ENCODE measurements around the gene SYDE1. TPM values are rescaled to one million over a fixed set of nuclear protein-coding genes. Genes with fewer than 3 reads are reported as not detected.

Gene SYDE1
- total RNA-seq, 1 donor from 2014 or later, result 0.53 TPM

GRCh38 chr19:15120135-15121026, 13.2 kb downstream of the SYDE1 start:
- TF ChIP-seq, protein P1, sequence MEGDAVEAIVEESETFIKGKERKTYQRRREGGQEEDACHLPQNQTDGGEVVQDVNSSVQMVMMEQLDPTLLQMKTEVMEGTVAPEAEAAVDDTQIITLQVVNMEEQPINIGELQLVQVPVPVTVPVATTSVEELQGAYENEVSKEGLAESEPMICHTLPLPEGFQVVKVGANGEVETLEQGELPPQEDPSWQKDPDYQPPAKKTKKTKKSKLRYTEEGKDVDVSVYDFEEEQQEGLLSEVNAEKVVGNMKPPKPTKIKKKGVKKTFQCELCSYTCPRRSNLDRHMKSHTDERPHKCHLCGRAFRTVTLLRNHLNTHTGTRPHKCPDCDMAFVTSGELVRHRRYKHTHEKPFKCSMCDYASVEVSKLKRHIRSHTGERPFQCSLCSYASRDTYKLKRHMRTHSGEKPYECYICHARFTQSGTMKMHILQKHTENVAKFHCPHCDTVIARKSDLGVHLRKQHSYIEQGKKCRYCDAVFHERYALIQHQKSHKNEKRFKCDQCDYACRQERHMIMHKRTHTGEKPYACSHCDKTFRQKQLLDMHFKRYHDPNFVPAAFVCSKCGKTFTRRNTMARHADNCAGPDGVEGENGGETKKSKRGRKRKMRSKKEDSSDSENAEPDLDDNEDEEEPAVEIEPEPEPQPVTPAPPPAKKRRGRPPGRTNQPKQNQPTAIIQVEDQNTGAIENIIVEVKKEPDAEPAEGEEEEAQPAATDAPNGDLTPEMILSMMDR (IDR thresholded peaks at IDR 0.05; ENCODE audit: insufficient read depth, low read length, severe bottlenecking), result no peak
- DNase-seq (ENCODE audit: low read depth) (no peak), FAIRE-seq (peak; percentile 86)
- H3K27me3 ChIP-seq (ENCODE audit: control insufficient read depth, insufficient read depth, low read length), result no peaks in the 10 kb centered on the region
- no peak overlapping the region for H3K4me3 ChIP-seq (ENCODE audit: low read depth, low read length)
- peaks cover 30% of the 10 kb centered on the region for H3K36me3 ChIP-seq (ENCODE audit: control insufficient read depth, insufficient read depth, low read length)

GRCh38 chr19:15122331-15123030, 15.3 kb downstream of the SYDE1 start:
- FAIRE-seq (no peak), DNase-seq (ENCODE audit: low read depth) (no peak)
- Histone ChIP-seq H3K36me3 (ENCODE audit: control insufficient read depth, insufficient read depth, low read length) (peaks cover 23% of the 10 kb centered on the region), H3K27me3 (ENCODE audit: control insufficient read depth, insufficient read depth, low read length) (no peaks in the 10 kb centered on the region), H3K4me3 (ENCODE audit: low read depth, low read length) (no peak overlapping the region)
- TF ChIP-seq, protein P1 (IDR thresholded peaks at IDR 0.05; ENCODE audit: insufficient read depth, low read length, severe bottlenecking), result no peak

DNA sequence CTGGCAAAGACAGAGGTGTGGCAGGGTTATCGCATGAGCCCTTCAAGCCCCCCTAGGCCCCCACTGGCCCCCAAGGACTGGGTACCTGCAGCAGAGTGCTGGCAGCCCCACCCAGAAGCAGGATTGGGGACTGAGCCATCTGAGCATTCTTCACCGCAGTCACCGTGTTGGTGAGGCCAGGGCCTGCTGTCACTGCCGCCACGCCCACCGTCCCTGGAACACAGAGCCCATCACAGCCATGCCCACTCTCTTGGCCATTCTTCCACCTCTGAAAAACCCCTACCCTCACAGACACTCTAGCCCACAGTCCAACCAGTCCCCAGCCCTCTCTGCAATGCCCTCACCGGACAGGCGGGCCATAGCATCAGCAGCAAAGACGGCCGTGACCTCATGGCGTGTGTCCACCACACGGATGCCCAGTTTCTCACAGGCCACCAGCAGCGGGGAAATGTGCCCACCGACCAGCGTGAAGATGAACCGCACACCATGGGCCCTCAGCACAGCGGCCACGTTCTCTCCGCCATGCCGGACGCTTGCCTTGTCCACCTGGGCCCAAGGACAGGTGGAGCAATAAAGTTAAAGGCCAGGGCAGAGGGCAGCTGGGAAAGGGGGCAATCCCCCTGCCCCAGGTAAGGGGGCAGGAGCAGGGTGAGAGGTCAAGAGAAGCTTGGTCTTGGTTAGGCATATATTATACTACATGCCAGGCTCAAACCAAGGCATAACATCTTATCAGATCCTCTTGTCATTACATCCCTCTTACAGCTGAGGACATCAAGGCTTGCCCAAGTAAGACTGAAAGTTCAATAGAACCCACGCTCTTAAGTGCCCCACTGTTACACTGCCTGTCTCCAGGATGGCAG, 16.1 kb downstream of the SYDE1 start:
- Histone ChIP-seq H3K4me3 (ENCODE audit: low read depth, low read length) (no peak overlapping the region), H3K36me3 (ENCODE audit: control insufficient read depth, insufficient read depth, low read length) (peaks cover 21% of the 10 kb centered on the region), H3K27me3 (ENCODE audit: control insufficient read depth, insufficient read depth, low read length) (no peaks in the 10 kb centered on the region)
- TF ChIP-seq, protein P1 (IDR thresholded peaks at IDR 0.05; ENCODE audit: insufficient read depth, low read length, severe bottlenecking), result no peak
- FAIRE-seq (no peak), DNase-seq (ENCODE audit: low read depth) (no peak)

DNA sequence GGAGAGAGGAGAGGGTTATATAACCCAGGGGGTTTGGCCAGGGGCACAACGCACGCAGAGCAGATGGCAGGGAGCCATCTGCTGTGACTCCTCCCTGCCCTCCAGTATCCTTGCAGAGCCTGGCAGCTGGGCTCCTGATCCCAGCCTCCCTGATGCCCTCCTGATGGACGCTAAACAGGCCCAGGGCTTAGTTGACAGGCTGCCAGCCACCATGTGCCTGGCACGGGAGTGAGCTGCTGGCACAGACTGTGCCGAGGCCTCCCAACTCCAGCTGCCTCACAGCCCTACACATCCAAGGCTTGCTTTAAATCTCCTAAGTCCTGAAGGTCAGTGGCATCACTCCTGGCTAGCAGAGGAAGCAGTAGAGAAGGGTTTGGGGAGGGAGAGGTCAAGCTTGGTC, 16.7 kb downstream of the SYDE1 start:
- TF ChIP-seq, protein P1 (IDR thresholded peaks at IDR 0.05; ENCODE audit: insufficient read depth, low read length, severe bottlenecking), result no peak
- FAIRE-seq (no peak), DNase-seq (ENCODE audit: low read depth) (no peak)
- Histone ChIP-seq H3K4me3 (ENCODE audit: low read depth, low read length) (no peak overlapping the region), H3K27me3 (ENCODE audit: control insufficient read depth, insufficient read depth, low read length) (no peaks in the 10 kb centered on the region), H3K36me3 (ENCODE audit: control insufficient read depth, insufficient read depth, low read length) (peaks cover 16% of the 10 kb centered on the region)

DNA sequence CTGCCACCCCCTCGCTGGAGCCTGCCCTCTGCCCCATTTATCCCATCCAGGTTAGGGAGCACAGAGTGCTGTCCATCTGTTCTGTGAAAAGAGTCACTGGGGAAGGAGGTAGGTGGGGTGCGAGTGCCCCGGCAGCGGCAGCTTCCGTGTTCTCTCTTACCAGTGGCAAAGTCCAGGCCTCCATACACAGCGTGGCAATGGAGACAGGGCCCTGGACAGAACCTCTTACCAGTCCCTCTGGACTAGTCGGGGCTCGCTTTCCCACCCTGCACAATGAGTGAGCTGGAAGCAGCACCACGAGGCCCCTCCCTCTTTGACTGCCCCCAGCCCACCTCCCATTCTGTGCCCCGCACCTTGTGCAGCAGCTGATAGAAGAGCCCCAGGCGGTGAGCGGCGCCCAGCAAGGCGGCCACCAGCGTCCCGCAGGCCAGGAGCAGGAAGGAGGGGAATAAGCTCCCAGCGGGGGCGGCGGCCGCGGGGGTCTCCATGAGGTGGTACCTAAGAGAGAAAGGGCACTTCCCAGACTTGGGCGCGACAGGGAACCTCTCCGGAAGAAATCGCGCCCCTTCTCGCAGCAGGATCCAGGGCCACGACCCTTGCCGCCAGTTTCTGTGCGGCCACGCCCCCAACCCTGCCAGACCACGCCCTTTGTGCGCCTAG, 17.5 kb downstream of the SYDE1 start:
- TF ChIP-seq, protein P1 (IDR thresholded peaks at IDR 0.05; ENCODE audit: insufficient read depth, low read length, severe bottlenecking), result no peak
- H3K36me3 ChIP-seq (ENCODE audit: control insufficient read depth, insufficient read depth, low read length), result peaks cover 11% of the 10 kb centered on the region
- DNase-seq (ENCODE audit: low read depth), result no peak
- peak overlapping the region; percentile 99 for H3K4me3 ChIP-seq (ENCODE audit: low read depth, low read length)
- H3K27me3 ChIP-seq (ENCODE audit: control insufficient read depth, insufficient read depth, low read length), result no peaks in the 10 kb centered on the region
- no peak for FAIRE-seq

Measured in bronchial epithelial cell (primary cell).